GM12874 (cell line): ENCODE data around the gene CHST15.

ENCODE experiments used
- TF ChIP-seq, protein P1 (sequence below): IDR thresholded peaks from 2 replicates; pipeline ENCODE4 v1.5.1; 2011; ENCODE audit warnings: low read depth, mild to moderate bottlenecking, control low read depth, low read length, moderate library complexity; ENCODE audit not compliant: insufficient read depth

The CHST15 gene

DNA sequence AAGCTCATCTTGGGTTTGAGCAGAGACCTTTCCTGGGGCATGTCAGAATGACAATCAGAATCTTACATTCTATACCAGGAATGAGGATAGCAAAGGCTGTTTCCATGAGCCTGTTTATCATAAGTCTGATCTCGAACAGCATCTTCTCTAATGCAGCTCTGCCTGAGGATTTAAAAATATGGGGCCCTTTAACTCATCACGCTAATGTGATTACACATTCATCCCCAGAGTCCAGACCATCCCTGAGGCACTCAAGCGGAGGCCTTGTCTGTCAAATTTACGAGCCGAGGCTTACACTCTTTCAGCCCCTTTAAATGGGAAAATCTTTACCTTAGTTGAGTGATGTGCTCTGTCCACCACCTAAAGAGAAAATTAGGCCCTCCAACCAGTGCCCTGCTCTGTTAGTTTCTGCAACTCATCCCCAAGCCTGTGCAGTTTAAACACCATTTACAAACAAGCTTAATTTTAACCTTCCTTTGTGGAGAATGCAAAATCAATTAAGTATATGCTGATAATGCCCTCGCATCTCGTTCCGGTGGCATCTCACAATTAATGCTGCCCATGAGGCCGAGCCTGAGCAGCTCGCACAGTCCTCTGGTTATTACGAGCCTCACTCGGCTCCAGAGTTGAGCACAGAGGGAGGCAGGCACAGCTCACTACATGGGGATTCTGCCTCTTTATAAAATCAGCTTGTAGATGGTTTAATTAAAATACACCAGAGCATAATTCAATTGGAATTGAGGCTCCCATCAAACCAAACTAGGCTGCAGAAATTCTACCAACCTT is 16.0 kb downstream of the CHST15 start:
- TF ChIP-seq, protein P1, sequence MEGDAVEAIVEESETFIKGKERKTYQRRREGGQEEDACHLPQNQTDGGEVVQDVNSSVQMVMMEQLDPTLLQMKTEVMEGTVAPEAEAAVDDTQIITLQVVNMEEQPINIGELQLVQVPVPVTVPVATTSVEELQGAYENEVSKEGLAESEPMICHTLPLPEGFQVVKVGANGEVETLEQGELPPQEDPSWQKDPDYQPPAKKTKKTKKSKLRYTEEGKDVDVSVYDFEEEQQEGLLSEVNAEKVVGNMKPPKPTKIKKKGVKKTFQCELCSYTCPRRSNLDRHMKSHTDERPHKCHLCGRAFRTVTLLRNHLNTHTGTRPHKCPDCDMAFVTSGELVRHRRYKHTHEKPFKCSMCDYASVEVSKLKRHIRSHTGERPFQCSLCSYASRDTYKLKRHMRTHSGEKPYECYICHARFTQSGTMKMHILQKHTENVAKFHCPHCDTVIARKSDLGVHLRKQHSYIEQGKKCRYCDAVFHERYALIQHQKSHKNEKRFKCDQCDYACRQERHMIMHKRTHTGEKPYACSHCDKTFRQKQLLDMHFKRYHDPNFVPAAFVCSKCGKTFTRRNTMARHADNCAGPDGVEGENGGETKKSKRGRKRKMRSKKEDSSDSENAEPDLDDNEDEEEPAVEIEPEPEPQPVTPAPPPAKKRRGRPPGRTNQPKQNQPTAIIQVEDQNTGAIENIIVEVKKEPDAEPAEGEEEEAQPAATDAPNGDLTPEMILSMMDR: no peak

DNA sequence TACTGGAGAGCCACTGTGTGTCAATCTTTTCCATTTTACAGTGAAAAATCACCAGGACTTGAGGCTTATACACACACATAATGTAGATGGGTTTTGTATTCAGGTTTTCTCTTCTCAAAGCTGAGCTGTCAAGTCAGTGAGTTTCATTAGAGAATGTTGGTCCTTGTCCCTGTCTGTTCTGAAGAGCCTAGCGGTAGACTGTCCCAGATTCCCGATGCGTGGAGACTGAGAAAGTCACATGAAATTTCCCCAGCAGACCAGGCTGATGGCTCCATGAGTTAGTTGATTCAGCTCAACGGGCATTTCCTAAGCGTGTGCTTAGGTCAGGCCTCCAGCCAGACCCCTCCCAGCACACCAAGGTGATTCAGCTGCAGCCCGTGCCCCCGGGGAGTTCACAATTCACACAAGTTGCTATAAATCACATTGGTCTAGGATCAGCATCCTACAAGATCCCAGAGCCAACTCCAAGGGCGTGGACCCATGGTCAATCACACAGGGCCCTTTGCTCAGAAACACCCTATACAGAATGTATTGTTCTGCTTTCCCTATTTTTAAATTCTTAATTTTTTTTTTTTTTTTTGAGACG is 17.2 kb downstream of the CHST15 start:
- TF ChIP-seq, protein P1: no peak

DNA sequence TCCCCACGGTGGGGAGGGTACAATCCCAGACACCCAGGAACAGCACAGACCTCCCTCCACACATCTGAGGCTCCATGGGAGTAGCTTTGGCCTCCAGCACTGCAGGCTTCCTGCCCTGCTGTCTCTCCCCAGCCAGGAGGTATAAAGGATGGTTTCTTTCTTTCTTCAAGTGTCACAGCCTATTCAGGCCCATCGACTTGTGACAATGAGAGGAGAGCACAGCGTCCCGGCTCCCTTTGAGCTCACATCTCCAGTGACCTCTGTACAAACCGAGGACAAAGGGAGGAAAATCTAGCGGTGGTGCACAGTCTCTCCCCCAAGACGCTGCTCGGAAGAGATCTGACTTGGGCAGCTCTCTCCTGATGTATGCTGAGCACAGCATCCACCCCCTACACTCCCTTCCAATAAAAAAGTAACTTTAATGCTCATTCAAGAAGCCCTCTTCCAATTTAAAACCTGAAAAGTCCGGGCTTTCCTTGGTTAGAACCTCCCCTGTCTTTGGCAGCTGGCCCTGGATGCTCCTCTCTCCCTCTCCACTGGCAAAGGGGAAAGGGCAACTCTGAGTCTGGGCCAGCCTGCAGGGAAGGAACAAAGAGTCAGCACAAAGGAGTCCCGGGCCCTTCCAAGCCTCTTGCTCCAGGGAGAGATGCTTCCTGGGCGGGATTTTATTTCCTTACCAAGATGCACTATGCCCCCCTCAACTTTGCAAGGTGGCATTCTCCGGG is 18.0 kb downstream of the CHST15 start:
- TF ChIP-seq, protein P1: no peak

DNA sequence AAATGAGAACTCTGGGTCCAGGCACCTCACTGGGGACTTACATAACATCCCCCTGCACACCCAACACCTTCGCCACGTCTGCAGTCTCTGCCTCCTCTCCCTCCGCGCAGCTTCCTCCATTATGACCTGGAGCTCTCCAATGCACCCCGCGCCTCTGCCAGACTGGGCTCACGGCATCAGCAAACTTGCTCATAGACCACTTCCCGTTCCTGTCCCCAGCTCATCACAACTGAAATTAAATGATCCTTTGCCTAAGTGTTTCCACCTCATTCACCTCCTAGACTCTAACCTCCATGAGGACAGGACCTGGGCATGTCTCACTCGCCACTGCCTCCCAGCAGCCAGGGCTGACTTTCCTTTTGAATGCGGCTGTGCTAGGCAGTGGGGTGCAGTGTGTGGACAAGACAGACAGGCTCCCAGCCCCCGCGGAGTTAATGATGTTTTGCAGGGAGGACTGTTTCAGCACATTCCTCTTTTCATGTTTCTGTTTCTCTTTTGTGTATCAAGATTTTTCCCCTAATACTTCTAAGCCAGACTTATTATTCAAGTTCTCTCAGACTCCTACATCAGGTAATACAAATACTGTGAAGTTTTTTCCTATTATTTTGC is 18.8 kb downstream of the CHST15 start:
- TF ChIP-seq, protein P1: no peak

DNA sequence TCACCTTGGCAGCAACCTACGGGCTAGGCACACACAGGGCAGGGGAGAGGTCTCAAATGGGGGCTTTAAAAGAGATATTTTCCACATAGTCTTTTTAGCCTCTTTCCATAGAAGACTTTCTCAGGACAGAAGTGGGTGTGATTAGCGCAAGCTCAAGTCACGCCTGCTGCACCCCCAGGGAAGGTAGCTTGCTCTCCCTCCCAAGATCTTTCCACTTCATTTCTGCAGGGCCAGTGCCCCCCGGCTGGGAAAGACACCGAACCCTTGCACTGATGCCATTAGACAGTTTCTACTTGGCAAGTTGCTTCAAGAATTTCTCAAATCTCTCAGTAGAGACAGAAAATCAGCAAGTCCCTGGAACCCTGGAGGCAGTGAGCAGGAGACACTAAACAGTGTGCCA is 19.4 kb downstream of the CHST15 start:
- TF ChIP-seq, protein P1: no peak

DNA sequence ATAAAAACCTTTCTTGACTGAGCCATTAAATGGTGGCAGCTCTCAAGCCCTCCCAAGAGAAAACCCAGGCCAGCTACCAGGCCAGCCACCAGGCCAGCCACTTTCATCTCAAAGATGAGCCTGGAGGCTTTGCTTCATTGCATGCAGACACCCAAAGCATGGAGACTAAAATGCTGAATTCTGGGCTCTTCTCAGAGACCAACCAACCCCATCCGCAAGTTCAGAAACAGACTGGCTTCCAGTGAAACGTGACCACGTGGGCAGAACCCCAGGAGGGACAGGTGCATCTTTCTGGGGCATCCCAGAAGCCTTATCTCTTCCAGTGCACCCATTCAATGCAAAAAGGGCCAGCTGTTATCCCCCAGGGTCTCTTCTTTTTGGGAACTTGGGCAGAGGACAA is 20.9 kb downstream of the CHST15 start:
- TF ChIP-seq, protein P1: no peak

DNA sequence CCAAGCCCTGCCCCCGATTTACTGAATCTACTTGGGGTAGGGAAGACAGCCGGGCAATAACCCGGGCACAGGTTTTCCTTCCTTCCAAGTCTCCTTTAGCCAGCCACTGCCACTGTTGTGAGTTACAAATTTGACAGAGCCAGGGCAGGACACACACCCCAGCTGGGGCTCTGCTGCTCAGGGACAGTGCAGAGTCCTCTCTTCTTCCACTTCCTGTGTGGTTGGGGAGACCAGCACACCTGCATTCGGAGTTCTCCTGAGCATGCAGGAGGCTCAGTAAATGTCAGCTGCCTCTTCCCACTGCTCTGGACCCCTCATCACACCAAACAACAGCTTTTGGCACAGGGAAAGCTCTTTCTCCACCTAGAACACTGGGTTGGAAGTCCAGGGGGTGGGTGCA is 21.3 kb downstream of the CHST15 start:
- TF ChIP-seq, protein P1: no peak
